Measurements from ENCODE around the gene JMJD1C.

JMJD1C gene

GRCh38 chr10:63481815-63482421 lies 16.1 kb upstream of the JMJD1C start:
- no peak overlapping the region for H3K4me3 ChIP-seq (ENCODE audit: low read depth, low read length)
- no peaks in the 10 kb centered on the region for H3K27me3 ChIP-seq (ENCODE audit: control insufficient read depth, insufficient read depth, low read length)
- no peak for TF ChIP-seq CTCF (IDR thresholded peaks at IDR 0.05)
- H3K9me3 ChIP-seq (ENCODE audit: control insufficient read depth, low read length): no peaks in the 10 kb centered on the region
- peaks cover 43% of the 10 kb centered on the region for H3K79me2 ChIP-seq
- no peaks in the 10 kb centered on the region for H3K36me3 ChIP-seq (ENCODE audit: control insufficient read depth, insufficient read depth, low read length)
- no peak overlapping the region for H3K9ac ChIP-seq
- no peak overlapping the region for H3K4me2 ChIP-seq (ENCODE audit: low read length)
- no peak overlapping the region for H3K27ac ChIP-seq
- peaks cover 5% of the 10 kb centered on the region for H3K4me1 ChIP-seq
- no peak overlapping the region for H2AFZ ChIP-seq

GRCh38 chr10:63480237-63480636 lies 14.5 kb upstream of the JMJD1C start:
- Histone ChIP-seq H3K4me1 (peaks cover 5% of the 10 kb centered on the region), H3K4me2 (ENCODE audit: low read length) (no peak overlapping the region), H3K27me3 (ENCODE audit: control insufficient read depth, insufficient read depth, low read length) (no peaks in the 10 kb centered on the region), H3K36me3 (ENCODE audit: control insufficient read depth, insufficient read depth, low read length) (no peaks in the 10 kb centered on the region), H2AFZ (no peak overlapping the region), H3K27ac (no peak overlapping the region), H3K4me3 (ENCODE audit: low read depth, low read length) (no peak overlapping the region), H3K9me3 (ENCODE audit: control insufficient read depth, low read length) (no peaks in the 10 kb centered on the region), H3K79me2 (peaks cover 47% of the 10 kb centered on the region), H3K9ac (no peak overlapping the region)
- no peak for TF ChIP-seq CTCF (IDR thresholded peaks at IDR 0.05)

- no peaks in the 10 kb centered on the region for H3K36me3 ChIP-seq (ENCODE audit: control insufficient read depth, insufficient read depth, low read length)
Observed at GRCh38 chr10:63478564-63478963, 12.8 kb upstream of the JMJD1C start.

GRCh38 chr10:63477927-63478326 lies 12.2 kb upstream of the JMJD1C start:
- H3K9me3 ChIP-seq (ENCODE audit: control insufficient read depth, low read length): no peaks in the 10 kb centered on the region
- H3K27ac ChIP-seq: no peak overlapping the region
- peaks cover 63% of the 10 kb centered on the region for H3K79me2 ChIP-seq
- no peak for TF ChIP-seq CTCF (IDR thresholded peaks at IDR 0.05)
- no peak overlapping the region for H3K4me3 ChIP-seq (ENCODE audit: low read depth, low read length)
- no peaks in the 10 kb centered on the region for H3K36me3 ChIP-seq (ENCODE audit: control insufficient read depth, insufficient read depth, low read length)
- peaks cover 2% of the 10 kb centered on the region for H3K4me1 ChIP-seq
- no peak overlapping the region for H3K4me2 ChIP-seq (ENCODE audit: low read length)
- H2AFZ ChIP-seq: no peak overlapping the region
- no peaks in the 10 kb centered on the region for H3K27me3 ChIP-seq (ENCODE audit: control insufficient read depth, insufficient read depth, low read length)
- H3K9ac ChIP-seq: no peak overlapping the region

More at GRCh38 chr10:63478564-63478963, 12.8 kb upstream of the JMJD1C start:
- no peak overlapping the region for H3K4me2 ChIP-seq (ENCODE audit: low read length)
- peaks cover 2% of the 10 kb centered on the region for H3K4me1 ChIP-seq
- no peak overlapping the region for H2AFZ ChIP-seq
- no peak overlapping the region for H3K9ac ChIP-seq
- no peaks in the 10 kb centered on the region for H3K27me3 ChIP-seq (ENCODE audit: control insufficient read depth, insufficient read depth, low read length)
- H3K9me3 ChIP-seq (ENCODE audit: control insufficient read depth, low read length): no peaks in the 10 kb centered on the region
- no peak for TF ChIP-seq CTCF (IDR thresholded peaks at IDR 0.05)
- no peak overlapping the region for H3K4me3 ChIP-seq (ENCODE audit: low read depth, low read length)
- H3K27ac ChIP-seq: no peak overlapping the region
- H3K79me2 ChIP-seq: peaks cover 62% of the 10 kb centered on the region

- no peak overlapping the region for H3K4me2 ChIP-seq (ENCODE audit: low read length)
Observed at GRCh38 chr10:63474488-63474887, 8.7 kb upstream of the JMJD1C start.

More at GRCh38 chr10:63474488-63474887, 8.7 kb upstream of the JMJD1C start:
- no peak overlapping the region for H2AFZ ChIP-seq
- no peak overlapping the region for H3K9ac ChIP-seq
- peaks cover 57% of the 10 kb centered on the region for H3K79me2 ChIP-seq
- no peaks in the 10 kb centered on the region for H3K36me3 ChIP-seq (ENCODE audit: control insufficient read depth, insufficient read depth, low read length)
- H3K27me3 ChIP-seq (ENCODE audit: control insufficient read depth, insufficient read depth, low read length): no peaks in the 10 kb centered on the region
- H3K9me3 ChIP-seq (ENCODE audit: control insufficient read depth, low read length): no peaks in the 10 kb centered on the region
- TF ChIP-seq CTCF (IDR thresholded peaks at IDR 0.05): no peak
- no peak overlapping the region for H3K4me3 ChIP-seq (ENCODE audit: low read depth, low read length)
- no peak overlapping the region for H3K27ac ChIP-seq
- peaks cover 5% of the 10 kb centered on the region for H3K4me1 ChIP-seq
